Measurements from ENCODE around the gene FILIP1L.

The FILIP1L gene

GRCh38 chr3:100114413-100115030 is at the start of gene FILIP1L:
FILIP1L (minus strand) TSS chr3:100114501.
- no peak for DNase-seq (ENCODE audit: low read depth)

DNA sequence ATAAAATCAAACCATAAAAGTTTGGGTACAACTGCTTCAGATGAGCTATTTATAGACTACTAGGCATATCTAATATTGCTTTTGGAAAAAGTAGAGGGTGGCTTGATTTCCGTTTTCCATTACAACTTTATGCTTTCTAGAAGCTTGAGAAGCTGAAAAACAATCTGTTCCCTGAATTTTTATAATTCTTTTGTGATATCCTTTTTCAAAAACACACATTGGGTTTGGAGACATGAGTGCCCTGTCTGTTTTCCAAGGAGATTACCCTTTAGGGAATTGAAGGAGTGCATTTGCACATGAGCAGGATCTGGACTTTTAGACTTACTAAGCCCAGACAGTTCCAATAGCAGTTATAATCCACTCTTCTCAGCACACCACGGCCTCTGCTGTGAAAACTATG is 49.5 kb upstream of the FILIP1L start:
- DNase-seq (ENCODE audit: low read depth): no peak

DNA sequence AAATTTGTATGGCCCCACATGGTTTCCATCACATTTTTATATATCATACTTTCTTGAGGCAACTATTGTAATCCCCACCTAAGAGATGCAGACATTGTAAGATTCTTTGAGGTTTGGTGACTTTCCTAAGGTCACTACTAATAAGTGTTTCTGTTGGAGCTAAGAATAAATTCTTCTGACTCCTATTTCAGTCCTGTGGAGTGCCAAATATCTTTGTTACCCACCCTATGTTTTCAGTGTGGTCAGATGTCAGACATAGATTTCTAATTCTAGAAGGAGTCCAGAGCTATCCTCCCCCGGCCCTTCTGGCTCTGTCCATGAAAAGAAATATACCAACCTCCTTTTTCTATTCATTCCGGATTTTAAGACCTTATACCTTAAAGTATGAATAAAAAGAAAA is 46.2 kb upstream of the FILIP1L start:
- DNase-seq (ENCODE audit: low read depth): no peak

GRCh38 chr3:100159331-100160153 is 45.2 kb upstream of the FILIP1L start:
- DNase-seq (ENCODE audit: low read depth): peak; percentile 43

DNA sequence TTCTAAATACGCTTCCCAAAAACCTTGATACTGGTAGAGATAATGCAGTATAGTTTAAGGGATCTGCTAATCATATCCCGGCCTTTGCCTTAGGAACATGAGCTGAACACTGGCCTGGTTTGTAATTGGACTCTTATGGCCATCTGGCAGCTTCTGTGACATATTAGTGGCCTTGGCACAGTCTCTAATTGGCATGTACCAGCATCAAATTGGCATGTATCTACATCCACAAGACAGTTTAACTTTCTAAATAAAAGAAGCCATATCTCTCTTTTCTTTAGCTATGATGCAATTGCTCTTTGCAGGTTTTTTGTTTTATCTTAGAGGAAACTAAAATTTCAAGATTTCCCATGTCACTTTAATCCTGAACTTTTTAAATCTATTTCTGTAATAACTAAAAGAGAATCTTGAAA is 44.6 kb upstream of the FILIP1L start:
- DNase-seq (ENCODE audit: low read depth): no peak

GRCh38 chr3:100157685-100158084 is 43.4 kb upstream of the FILIP1L start:
- no peak for DNase-seq (ENCODE audit: low read depth)

- DNase-seq (ENCODE audit: low read depth): no peak
These were observed 41.3 kb upstream of the FILIP1L start for GRCh38 chr3:100155590-100155989.

- no peak for DNase-seq (ENCODE audit: low read depth)
These were observed 40.8 kb upstream of the FILIP1L start for GRCh38 chr3:100155128-100155527.

DNA sequence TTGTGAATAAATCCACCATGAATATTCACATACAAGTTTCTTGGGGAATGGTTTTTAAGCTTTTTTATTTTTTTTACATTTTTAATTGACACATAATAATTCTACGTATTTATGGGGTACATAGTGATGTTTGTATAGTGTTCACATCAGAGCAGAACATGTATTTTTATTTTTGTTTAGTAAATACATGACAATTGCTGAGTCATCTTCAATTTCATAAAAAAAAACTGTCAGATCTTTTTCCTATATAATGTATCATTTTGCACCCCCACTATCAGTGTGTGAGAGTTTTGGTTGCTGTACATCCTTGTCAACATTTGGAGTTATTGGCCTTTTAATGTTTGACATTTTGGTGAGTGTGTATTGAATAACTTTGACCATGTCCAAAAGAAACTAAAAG is 39.9 kb upstream of the FILIP1L start:
- DNase-seq (ENCODE audit: low read depth): no peak

DNA sequence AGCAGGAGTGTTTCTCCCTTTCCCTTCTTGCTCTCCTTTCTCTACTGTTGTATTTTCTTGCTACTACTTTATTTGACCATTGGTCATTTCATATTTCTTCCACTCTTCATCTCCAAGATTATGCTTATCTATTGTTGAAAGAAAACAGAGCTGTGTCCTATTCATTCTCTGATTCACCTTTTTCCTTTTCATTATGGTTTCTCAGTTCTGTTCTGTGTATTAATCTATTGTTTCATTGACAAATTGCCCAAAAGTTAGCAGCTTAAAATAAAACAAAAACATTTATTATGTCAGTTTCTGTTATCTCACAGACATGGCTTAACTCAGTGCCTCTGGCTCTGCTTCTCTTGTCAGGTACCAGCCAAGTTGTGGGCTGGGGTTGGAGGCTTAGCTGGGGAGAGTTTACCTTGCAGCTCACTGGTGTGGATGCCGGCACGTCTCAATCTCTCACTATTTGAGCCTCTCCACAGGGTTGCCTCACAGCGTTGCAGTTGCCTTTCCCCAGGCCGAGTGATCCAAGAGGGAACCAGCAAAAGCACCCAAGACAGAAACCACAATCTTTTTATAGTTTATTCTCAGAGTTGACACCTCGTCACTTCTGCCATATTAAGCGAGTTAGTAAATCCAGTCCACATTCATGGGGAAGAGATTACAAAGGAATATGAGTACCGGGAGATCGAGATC is 36.9 kb upstream of the FILIP1L start:
- DNase-seq (ENCODE audit: low read depth): no peak

GRCh38 chr3:100150473-100150872 is 36.2 kb upstream of the FILIP1L start:
- no peak for DNase-seq (ENCODE audit: low read depth)

- DNase-seq (ENCODE audit: low read depth): no peak
These were observed 35.6 kb upstream of the FILIP1L start for GRCh38 chr3:100149713-100150415.

- no peak for DNase-seq (ENCODE audit: low read depth)
These were observed 34.8 kb upstream of the FILIP1L start for GRCh38 chr3:100149130-100149529.

DNA sequence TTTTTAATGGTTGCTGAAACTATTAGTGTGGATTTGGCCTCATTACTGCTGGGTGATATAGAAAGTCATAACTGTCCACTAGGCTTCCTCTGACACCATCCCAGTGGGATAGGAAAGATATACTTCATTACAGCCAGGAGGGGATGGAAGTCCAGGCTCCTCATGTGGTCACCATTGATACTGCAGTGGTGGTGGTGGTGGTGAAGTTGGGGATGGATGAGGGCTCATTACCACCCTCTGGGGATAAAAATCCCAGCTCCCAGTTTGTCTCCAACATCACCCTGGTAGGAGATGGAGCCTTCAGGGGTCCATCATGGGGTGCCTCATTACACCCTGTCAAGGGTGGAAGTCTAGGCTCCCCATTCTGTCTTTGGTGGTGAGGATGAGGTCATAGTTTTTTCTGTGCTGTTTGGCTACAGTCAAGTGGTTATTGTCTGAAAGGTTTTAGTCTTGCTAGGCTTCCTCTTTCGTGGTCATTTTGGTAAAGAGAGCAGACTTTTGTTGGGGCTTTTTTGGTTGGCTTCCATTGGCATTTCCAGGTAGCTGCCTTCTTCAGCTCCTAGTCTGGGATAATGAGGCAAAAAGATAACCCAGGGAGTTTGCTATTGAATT is 30.1 kb upstream of the FILIP1L start:
- no peak for DNase-seq (ENCODE audit: low read depth)

GRCh38 chr3:100141586-100141985 is 27.3 kb upstream of the FILIP1L start:
- DNase-seq (ENCODE audit: low read depth): no peak

- DNase-seq (ENCODE audit: low read depth): no peak
These were observed 26.7 kb upstream of the FILIP1L start for GRCh38 chr3:100140976-100141375.

- no peak for DNase-seq (ENCODE audit: low read depth)
These were observed 22.6 kb upstream of the FILIP1L start for GRCh38 chr3:100136921-100137320.

DNA sequence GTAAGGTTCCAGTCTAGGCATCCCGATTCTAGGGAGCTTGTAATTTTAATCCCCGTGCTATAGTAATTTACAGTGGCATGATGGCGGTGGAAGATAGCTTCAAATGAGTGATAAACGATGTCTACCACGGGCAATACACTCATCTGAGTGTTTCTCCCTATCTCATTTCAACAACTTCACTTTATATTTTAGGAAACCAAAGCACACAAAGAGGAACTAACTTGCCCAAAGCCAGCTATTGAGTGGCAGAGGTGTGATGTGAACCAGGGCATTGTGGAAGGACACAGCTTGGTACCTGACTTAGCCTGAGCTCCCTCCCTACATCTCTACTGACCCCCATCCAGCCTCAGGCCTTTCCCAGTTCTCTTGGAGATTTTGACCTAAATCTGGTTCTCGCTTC is 16.9 kb upstream of the FILIP1L start:
- no peak for DNase-seq (ENCODE audit: low read depth)

GRCh38 chr3:100129941-100130340 is 15.6 kb upstream of the FILIP1L start:
- no peak for DNase-seq (ENCODE audit: low read depth)

DNA sequence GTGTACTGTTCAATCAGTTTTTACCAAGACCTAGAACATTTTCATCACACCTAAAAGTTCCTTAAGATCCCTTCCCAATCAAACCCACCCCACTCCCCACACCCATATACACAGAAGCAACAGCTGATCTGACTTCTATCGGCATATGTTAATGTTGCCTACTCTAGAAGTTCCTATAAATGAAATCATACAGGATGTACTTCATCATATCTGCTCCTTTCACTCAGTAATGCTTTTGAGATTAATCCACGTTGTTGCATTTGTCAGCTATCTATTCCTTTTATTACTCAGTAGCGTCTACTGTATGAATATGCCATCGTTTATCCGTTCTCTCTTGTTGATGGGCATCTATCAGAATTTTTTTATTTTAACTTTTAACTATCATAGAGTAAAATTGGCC is 14.3 kb upstream of the FILIP1L start:
- DNase-seq (ENCODE audit: low read depth): no peak

- DNase-seq (ENCODE audit: low read depth): no peak
These were observed 13.5 kb upstream of the FILIP1L start for GRCh38 chr3:100127792-100128191.

Data from HS-27A (cell line).